Activated CD4-positive, alpha-beta T cell treated with anti-CD3 and anti-CD28 coated beads, Interleukin-2, amount 50 U/mL, for 1 hour (primary cell): ENCODE results near the gene RPS27L.

Experiments used
- DNase-seq: peaks from one replicate; pipeline ENCODE4 v3.0.0-alpha.2; 2020

The RPS27L gene

GRCh38 chr15:63187589-63188226 lies 30.4 kb upstream of the RPS27L start:
- no peak for DNase-seq

- DNase-seq = no peak
These were observed 28.8 kb upstream of the RPS27L start for GRCh38 chr15:63186065-63186464.

- no peak for DNase-seq
These were observed 27.9 kb upstream of the RPS27L start for GRCh38 chr15:63185206-63185605.

GRCh38 chr15:63181648-63182047 lies 24.4 kb upstream of the RPS27L start:
- DNase-seq = no peak

- no peak for DNase-seq
These were observed 23.5 kb upstream of the RPS27L start for GRCh38 chr15:63180746-63181145.

GRCh38 chr15:63178034-63178433 lies 20.8 kb upstream of the RPS27L start:
- DNase-seq = no peak

GRCh38 chr15:63176302-63176701 lies 19.0 kb upstream of the RPS27L start:
- DNase-seq = no peak

GRCh38 chr15:63172851-63173451 lies 15.7 kb upstream of the RPS27L start:
- no peak for DNase-seq

- DNase-seq = no peak
These were observed 15.1 kb upstream of the RPS27L start for GRCh38 chr15:63172376-63172775.

- DNase-seq = no peak
These were observed 12.5 kb upstream of the RPS27L start for GRCh38 chr15:63169788-63170187.

GRCh38 chr15:63166219-63166618 lies 8.9 kb upstream of the RPS27L start:
- no peak for DNase-seq

- DNase-seq = no peak
These were observed 8.0 kb upstream of the RPS27L start for GRCh38 chr15:63165166-63165859.

GRCh38 chr15:63163217-63163616 lies 5.9 kb upstream of the RPS27L start:
- DNase-seq = no peak

GRCh38 chr15:63160638-63161037 lies 3.4 kb upstream of the RPS27L start:
- DNase-seq = no peak

GRCh38 chr15:63157891-63158431 lies 684 bp upstream of the RPS27L start:
- no peak for DNase-seq

- DNase-seq = no peak
These were observed 541 bp downstream of the RPS27L start for GRCh38 chr15:63156755-63157117.

GRCh38 chr15:63156086-63156710 lies 1.1 kb downstream of the RPS27L start:
- DNase-seq = no peak

GRCh38 chr15:63155486-63155885 lies 1.8 kb downstream of the RPS27L start:
- no peak for DNase-seq

GRCh38 chr15:63151665-63152064 lies 5.6 kb downstream of the RPS27L start:
- DNase-seq = no peak

- no peak for DNase-seq
These were observed 10.6 kb downstream of the RPS27L start for GRCh38 chr15:63146684-63147083.

- DNase-seq = no peak
These were observed 11.9 kb downstream of the RPS27L start for GRCh38 chr15:63145426-63145825.

- DNase-seq = no peak
These were observed 16.3 kb downstream of the RPS27L start for GRCh38 chr15:63140936-63141335.

GRCh38 chr15:63136742-63137141 lies 20.5 kb downstream of the RPS27L start:
- no peak for DNase-seq

GRCh38 chr15:63135804-63136203 lies 21.5 kb downstream of the RPS27L start:
- DNase-seq = no peak
